ENCODE measurements around the gene ASAP2. TPM values are rescaled to one million over a fixed set of nuclear protein-coding genes. Genes with fewer than 3 reads are reported as not detected.

ASAP2 gene
- total and polyA plus RNA-seq, 9 of the 15 experiments (the other 6 are each of a cell fraction or from before 2014, with no cell fraction given): 0.06 to 4.3 (median 3.1) TPM

DNA sequence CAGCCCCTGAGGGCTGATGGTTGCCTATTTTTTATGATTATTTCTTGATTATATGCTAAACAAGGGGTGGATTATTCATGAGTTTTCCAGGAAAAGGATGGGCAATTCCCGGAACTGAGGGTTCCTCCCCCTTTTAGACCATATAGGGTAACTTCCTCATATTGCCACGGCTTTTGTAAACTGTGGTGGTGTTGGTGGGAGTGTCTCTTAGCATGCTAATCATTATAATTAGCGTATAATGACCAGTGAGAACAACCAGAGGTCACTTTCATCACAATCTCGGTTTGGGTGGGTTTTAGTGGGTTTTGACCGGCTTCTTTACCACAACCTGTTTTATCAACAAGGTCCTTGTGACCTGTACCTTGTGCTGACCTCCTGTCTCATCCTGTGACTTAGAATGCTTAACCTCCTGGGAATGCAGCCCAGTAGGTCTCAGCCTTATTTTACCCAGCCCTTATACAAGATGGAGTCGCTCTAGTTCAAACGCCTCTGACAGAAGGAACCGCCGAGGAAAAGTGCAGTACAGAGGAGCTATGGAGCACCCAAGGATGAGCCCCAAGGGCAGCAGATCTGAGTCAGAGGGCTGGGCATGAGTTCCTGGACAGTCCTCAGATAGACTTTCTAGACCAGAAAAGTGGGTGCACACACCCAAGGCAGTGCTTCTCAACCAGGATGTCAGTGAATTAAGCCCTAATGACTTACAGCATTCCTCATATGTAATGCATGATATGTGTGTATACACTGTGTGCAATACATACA is 37.1 kb upstream of the ASAP2 start (continued):
- TF ChIP-seq, protein P1, sequence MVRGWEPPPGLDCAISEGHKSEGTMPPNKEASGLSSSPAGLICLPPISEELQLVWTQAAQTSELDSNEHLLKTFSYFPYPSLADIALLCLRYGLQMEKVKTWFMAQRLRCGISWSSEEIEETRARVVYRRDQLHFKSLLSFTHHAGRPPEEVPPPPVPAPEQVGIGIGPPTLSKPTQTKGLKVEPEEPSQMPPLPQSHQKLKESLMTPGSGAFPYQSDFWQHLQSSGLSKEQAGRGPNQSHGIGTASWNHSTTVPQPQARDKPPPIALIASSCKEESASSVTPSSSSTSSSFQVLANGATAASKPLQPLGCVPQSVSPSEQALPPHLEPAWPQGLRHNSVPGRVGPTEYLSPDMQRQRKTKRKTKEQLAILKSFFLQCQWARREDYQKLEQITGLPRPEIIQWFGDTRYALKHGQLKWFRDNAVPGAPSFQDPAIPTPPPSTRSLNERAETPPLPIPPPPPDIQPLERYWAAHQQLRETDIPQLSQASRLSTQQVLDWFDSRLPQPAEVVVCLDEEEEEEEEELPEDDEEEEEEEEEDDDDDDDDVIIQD (CRISPR knock-in tag; IDR thresholded peaks at IDR 0.05): peak; percentile 90; the same call in 1 of the 2 replicates
- TF ChIP-seq ZNF778 (CRISPR knock-in tag; IDR thresholded peaks at IDR 0.05) (no peak), RFX7 (CRISPR knock-in tag; IDR thresholded peaks at IDR 0.05) (no peak), ZBTB17 (CRISPR knock-in tag; IDR thresholded peaks at IDR 0.05) (peak; percentile 94), KLF13 (tag; IDR thresholded peaks at IDR 0.05; ENCODE audit: borderline replicate concordance, low read depth) (peak; percentile 78; the same call in 1 of the 2 replicates), ZNF133 (CRISPR knock-in tag; IDR thresholded peaks at IDR 0.05) (peak; percentile 80; the same call in 1 of the 2 replicates), POLR3A (IDR thresholded peaks at IDR 0.05; ENCODE audit: borderline replicate concordance, extremely low read depth, insufficient read depth, insufficient read length) (no peak), ZFP1 (CRISPR knock-in tag; IDR thresholded peaks at IDR 0.05) (peak; percentile 88), SMAD3 (CRISPR knock-in tag; conservative IDR thresholded peaks at IDR 0.05) (peak; percentile 95), MYC (IDR thresholded peaks at IDR 0.05; ENCODE audit: low read depth, low read length) (peak; percentile 15; the same call in 1 of the 2 replicates), MYC (CRISPR knock-in tag; IDR thresholded peaks at IDR 0.05; ENCODE audit: borderline replicate concordance, low read depth) (peak; percentile 97), ZNF507 (tag; conservative IDR thresholded peaks at IDR 0.05) (0 out of 2 replicates have a peak, but pooled peaks have one; percentile 21)
- TF ChIP-seq, protein P2, sequence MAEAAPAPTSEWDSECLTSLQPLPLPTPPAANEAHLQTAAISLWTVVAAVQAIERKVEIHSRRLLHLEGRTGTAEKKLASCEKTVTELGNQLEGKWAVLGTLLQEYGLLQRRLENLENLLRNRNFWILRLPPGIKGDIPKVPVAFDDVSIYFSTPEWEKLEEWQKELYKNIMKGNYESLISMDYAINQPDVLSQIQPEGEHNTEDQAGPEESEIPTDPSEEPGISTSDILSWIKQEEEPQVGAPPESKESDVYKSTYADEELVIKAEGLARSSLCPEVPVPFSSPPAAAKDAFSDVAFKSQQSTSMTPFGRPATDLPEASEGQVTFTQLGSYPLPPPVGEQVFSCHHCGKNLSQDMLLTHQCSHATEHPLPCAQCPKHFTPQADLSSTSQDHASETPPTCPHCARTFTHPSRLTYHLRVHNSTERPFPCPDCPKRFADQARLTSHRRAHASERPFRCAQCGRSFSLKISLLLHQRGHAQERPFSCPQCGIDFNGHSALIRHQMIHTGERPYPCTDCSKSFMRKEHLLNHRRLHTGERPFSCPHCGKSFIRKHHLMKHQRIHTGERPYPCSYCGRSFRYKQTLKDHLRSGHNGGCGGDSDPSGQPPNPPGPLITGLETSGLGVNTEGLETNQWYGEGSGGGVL (CRISPR knock-in tag; IDR thresholded peaks at IDR 0.05): peak; percentile 51; the same call in 1 of the 2 replicates
- TF ChIP-seq, protein P3, sequence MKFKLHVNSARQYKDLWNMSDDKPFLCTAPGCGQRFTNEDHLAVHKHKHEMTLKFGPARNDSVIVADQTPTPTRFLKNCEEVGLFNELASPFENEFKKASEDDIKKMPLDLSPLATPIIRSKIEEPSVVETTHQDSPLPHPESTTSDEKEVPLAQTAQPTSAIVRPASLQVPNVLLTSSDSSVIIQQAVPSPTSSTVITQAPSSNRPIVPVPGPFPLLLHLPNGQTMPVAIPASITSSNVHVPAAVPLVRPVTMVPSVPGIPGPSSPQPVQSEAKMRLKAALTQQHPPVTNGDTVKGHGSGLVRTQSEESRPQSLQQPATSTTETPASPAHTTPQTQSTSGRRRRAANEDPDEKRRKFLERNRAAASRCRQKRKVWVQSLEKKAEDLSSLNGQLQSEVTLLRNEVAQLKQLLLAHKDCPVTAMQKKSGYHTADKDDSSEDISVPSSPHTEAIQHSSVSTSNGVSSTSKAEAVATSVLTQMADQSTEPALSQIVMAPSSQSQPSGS (CRISPR knock-in tag; IDR thresholded peaks at IDR 0.05): no peak
- TF ChIP-seq, protein P4, sequence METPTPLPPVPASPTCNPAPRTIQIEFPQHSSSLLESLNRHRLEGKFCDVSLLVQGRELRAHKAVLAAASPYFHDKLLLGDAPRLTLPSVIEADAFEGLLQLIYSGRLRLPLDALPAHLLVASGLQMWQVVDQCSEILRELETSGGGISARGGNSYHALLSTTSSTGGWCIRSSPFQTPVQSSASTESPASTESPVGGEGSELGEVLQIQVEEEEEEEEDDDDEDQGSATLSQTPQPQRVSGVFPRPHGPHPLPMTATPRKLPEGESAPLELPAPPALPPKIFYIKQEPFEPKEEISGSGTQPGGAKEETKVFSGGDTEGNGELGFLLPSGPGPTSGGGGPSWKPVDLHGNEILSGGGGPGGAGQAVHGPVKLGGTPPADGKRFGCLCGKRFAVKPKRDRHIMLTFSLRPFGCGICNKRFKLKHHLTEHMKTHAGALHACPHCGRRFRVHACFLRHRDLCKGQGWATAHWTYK (CRISPR knock-in tag; IDR thresholded peaks at IDR 0.05): peak; percentile 98
- TF ChIP-seq, protein P5, sequence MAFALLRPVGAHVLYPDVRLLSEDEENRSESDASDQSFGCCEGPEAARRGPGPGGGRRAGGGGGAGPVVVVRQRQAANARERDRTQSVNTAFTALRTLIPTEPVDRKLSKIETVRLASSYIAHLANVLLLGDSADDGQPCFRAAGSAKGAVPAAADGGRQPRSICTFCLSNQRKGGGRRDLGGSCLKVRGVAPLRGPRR (CRISPR knock-in tag; IDR thresholded peaks at IDR 0.05): peak; percentile 96
- TF ChIP-seq, protein P6, sequence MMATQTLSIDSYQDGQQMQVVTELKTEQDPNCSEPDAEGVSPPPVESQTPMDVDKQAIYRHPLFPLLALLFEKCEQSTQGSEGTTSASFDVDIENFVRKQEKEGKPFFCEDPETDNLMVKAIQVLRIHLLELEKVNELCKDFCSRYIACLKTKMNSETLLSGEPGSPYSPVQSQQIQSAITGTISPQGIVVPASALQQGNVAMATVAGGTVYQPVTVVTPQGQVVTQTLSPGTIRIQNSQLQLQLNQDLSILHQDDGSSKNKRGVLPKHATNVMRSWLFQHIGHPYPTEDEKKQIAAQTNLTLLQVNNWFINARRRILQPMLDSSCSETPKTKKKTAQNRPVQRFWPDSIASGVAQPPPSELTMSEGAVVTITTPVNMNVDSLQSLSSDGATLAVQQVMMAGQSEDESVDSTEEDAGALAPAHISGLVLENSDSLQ (IDR thresholded peaks at IDR 0.05): peak; percentile 59
